K562 (cell line): ENCODE measurements around the gene NABP2. TPM values are rescaled to one million over a fixed set of nuclear protein-coding genes. Genes with fewer than 3 reads are reported as not detected.
A peak's percentile ranks its signal among the peaks of the same experiment; 100 is the strongest.

ENCODE experiments used
- ESRRA ChIP-seq: fragments of 450-650 bp; IDR thresholded peaks from 2 replicates; pipeline ENCODE4 v1.6.1; 2014; ENCODE audit warnings: low read depth, mild to moderate bottlenecking, moderate library complexity, borderline replicate concordance
- KDM1A ChIP-seq, 2 experiments: fragments of 450-650 bp; IDR thresholded peaks; 2 replicates each; pipeline ENCODE4 v1.6.1; 2016; ENCODE audit warnings: mild to moderate bottlenecking in 2 of 2
- MGA ChIP-seq: fragments of 450-650 bp; IDR thresholded peaks from 2 replicates; pipeline ENCODE4 v1.6.1; 2016; ENCODE audit warnings: mild to moderate bottlenecking, moderate library complexity
- NCOA1 ChIP-seq: fragments of 450-650 bp; IDR thresholded peaks from 2 replicates; pipeline ENCODE4 v1.6.1; 2016; ENCODE audit warnings: low read depth
- NR2C2 ChIP-seq, 2 experiments: fragments of 200-800 bp in 1 of 2; sonication (Bioruptor generic) in 1 of 2; sonication (generic) in 1 of 2; formaldehyde crosslinking in 1 of 2; IDR thresholded peaks; 2 replicates each; pipeline versions ENCODE4 v1.6.1 to v1.8.0; 2016 to 2022; ENCODE audit warnings: mild to moderate bottlenecking in 1 of 2, missing compliant biosample characterization in 1 of 2, missing genetic modification characterization in 1 of 2, missing genetic modification reagents in 1 of 2
- OTX1 ChIP-seq: fragments of 450-650 bp; formaldehyde crosslinking; IDR thresholded peaks from 2 replicates; pipeline ENCODE4 v1.4.0; 2022; ENCODE audit warnings: mild to moderate bottlenecking
- THRA ChIP-seq: fragments of 450-650 bp; IDR thresholded peaks from 2 replicates; pipeline ENCODE4 v1.6.1; 2017; ENCODE audit warnings: mild to moderate bottlenecking, moderate library complexity
- USF2 ChIP-seq: sonication (generic); formaldehyde crosslinking; IDR thresholded peaks from 2 replicates; pipeline ENCODE4 v1.5.0; 2020; ENCODE audit warnings: missing genetic modification reagents
- XRCC3 ChIP-seq: fragments of 450-650 bp; IDR thresholded peaks from 2 replicates; pipeline ENCODE4 v1.6.1; 2017; ENCODE audit warnings: mild to moderate bottlenecking, moderate library complexity
- polyA plus RNA-seq, 8 experiments: library from polyadenylated mRNA; depleted of rRNA in 4 of 8; stranded (reverse) in 5 of 8; unstranded in 3 of 8; fragments of >200 nt; fragmentation: Nextera tagmentation in 2 of 8; fragmentation: Illumina TruSeq in 1 of 8; extraction: Ambion mirVana in 2 of 8; extraction: Trizol in 1 of 8; gene quantifications; 2 replicates each; pipeline versions ENCODE4 v1.2.1 to v1.2.3, GENCODE V29; 2011 to 2014; ENCODE audit warnings: inconsistent platforms in 1 of 8, missing spikeins in 1 of 8
- total RNA-seq, 7 experiments: library from RNA; depleted of rRNA in 6 of 7; stranded (reverse); fragments of >200 nt in 6 of 7; fragmentation: Illumina TruSeq in 2 of 7; extraction: Trizol in 2 of 7; gene quantifications; 2 replicates each; pipeline versions ENCODE4 v1.2.1 to v1.2.3, GENCODE V29; 2011 to 2021; ENCODE audit warnings: low replicate concordance in 1 of 7
- TF ChIP-seq, protein P1 (sequence below): IDR thresholded peaks from 2 replicates; pipeline ENCODE4 v1.6.1; 2014; ENCODE audit warnings: antibody characterized with exemption

The NABP2 gene
- total and polyA plus RNA-seq, 9 of the 15 experiments (the other 6 are each of a cell fraction or from before 2014, with no cell fraction given) = 11.3 to 60.6 (median 43.5) TPM

DNA sequence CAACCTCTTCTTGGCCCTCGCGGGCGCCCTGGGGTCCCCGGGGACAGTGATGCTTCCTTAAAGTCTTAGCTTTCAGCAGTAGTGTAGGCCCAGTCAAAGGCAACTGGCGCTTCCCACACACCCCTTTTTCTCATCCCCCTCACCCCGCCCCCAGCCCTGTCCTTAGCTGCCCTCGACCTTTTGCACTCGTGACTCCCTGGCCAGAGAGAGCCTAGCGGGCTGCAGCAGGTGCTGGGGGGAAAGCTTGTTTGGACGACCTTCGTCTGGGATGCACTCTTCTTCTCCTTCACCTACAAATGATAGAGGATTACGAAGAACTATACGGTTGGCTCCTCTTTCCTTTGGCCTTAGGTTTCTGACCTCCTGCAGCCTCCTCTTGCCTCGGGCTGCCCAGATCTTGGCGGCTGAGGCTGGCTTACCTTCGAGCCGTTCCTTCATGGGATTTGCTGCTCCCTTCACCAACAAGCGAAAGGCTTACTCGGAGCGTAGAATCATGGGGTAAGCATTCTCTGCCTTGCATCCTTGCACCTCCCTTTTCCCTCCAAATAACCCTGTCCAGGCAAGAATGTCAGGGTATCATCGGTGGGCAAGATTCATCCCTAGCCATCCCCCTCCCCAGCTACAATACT, 43.4 kb downstream of the NABP2 start (continued):
- TF ChIP-seq, protein P1, sequence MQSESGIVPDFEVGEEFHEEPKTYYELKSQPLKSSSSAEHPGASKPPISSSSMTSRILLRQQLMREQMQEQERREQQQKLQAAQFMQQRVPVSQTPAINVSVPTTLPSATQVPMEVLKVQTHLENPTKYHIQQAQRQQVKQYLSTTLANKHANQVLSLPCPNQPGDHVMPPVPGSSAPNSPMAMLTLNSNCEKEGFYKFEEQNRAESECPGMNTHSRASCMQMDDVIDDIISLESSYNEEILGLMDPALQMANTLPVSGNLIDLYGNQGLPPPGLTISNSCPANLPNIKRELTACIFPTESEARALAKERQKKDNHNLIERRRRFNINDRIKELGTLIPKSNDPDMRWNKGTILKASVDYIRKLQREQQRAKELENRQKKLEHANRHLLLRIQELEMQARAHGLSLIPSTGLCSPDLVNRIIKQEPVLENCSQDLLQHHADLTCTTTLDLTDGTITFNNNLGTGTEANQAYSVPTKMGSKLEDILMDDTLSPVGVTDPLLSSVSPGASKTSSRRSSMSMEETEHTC = peak; percentile 44; the same call in 1 of the 2 replicates
- peak; percentile 83 for TF ChIP-seq ESRRA
- TF ChIP-seq NR2C2 (CRISPR knock-in tag; IDR thresholded peaks at IDR 0.05) = no peak
- peak; percentile 86 for TF ChIP-seq NR2C2 (tag; IDR thresholded peaks at IDR 0.05)
- peak; percentile 25 for TF ChIP-seq MGA
- peak in 1 of 2 experiments; percentile 23; a peak in 1 of 4 replicates for TF ChIP-seq KDM1A (IDR thresholded peaks at IDR 0.05)
- TF ChIP-seq THRA = peak; percentile 94
- TF ChIP-seq USF2 (CRISPR knock-in tag) = peak; percentile 30; the same call in 1 of the 2 replicates
- TF ChIP-seq XRCC3 = no peak
- TF ChIP-seq NCOA1 = peak; percentile 40; the same call in 1 of the 2 replicates
- TF ChIP-seq OTX1 (CRISPR knock-in tag) = 0 out of 2 replicates have a peak, but pooled peaks have one; percentile 49
